SU-DHL-6 (cell line): ENCODE results near the gene C3orf18.
A peak's percentile ranks its signal among the peaks of the same experiment; 100 is the strongest.

ENCODE experiments used
- H2AFZ ChIP-seq: fragments of 200-600 bp; sonication (generic); 2 replicates; pipeline ENCODE4 v1.6.1; 2014; ENCODE audit warnings: low read depth, mild to moderate bottlenecking, moderate library complexity, mixed read lengths, antibody characterized with exemption, low read length; ENCODE audit not compliant: severe bottlenecking
- H3F3A ChIP-seq: fragments of 200-600 bp; shearing (Covaris generic); 2 replicates; pipeline ENCODE4 v1.6.0; 2016; ENCODE audit warnings: antibody characterized with exemption, mild to moderate bottlenecking; ENCODE audit not compliant: insufficient read depth
- H3K27ac ChIP-seq: fragments of 200-600 bp; sonication (generic); 2 replicates; pipeline ENCODE4 v1.5.1; 2016; ENCODE audit warnings: low read depth, mild to moderate bottlenecking, low read length, moderate library complexity, mixed read lengths
- H3K27me3 ChIP-seq: fragments of 200-600 bp; sonication (generic), shearing (Covaris generic); 2 replicates; pipeline ENCODE4 v1.6.0; 2014; ENCODE audit warnings: mild to moderate bottlenecking, low read length
- H3K36me3 ChIP-seq: fragments of 200-600 bp; sonication (generic); 2 replicates; pipeline ENCODE4 v1.6.1; 2014; ENCODE audit warnings: mild to moderate bottlenecking, low read length, mixed read lengths
- H3K4me2 ChIP-seq: fragments of 300-600, 200-600 bp; shearing (Covaris generic), sonication (generic); 2 replicates; pipeline ENCODE4 v1.6.0; 2014; ENCODE audit warnings: low read length, low read depth, mild to moderate bottlenecking; ENCODE audit not compliant: poor library complexity, severe bottlenecking
- H3K4me3 ChIP-seq: fragments of 200-600 bp; sonication (generic); 2 replicates; pipeline ENCODE4 v1.5.1; 2014; ENCODE audit warnings: antibody characterized with exemption, low read length, mild to moderate bottlenecking, mixed read lengths; ENCODE audit not compliant: insufficient read depth, poor library complexity, severe bottlenecking
- H3K79me2 ChIP-seq: fragments of 200-600 bp; sonication (generic); 2 replicates; pipeline ENCODE4 v1.6.1; 2014; ENCODE audit warnings: mild to moderate bottlenecking, low read length, moderate library complexity; ENCODE audit not compliant: insufficient read depth
- H3K9ac ChIP-seq: fragments of 200-600 bp; sonication (generic); 2 replicates; pipeline ENCODE4 v1.7.0; 2014; ENCODE audit warnings: mild to moderate bottlenecking, low read length
- H3K9me2 ChIP-seq: fragments of 200-600 bp; sonication (generic); replicated peaks from 2 replicates; pipeline ENCODE4 v1.6.1; 2014; ENCODE audit warnings: low read length; ENCODE audit not compliant: insufficient read depth
- H3K9me3 ChIP-seq: fragments of 200-600 bp; sonication (generic); 2 replicates; pipeline ENCODE4 v1.6.1; 2014; ENCODE audit warnings: low read length, mixed read lengths; ENCODE audit not compliant: insufficient read depth
- H4K20me1 ChIP-seq: fragments of 200-600 bp; sonication (generic); 2 replicates; pipeline ENCODE4 v1.6.1; 2014; ENCODE audit warnings: low read depth, mild to moderate bottlenecking, antibody characterized with exemption, low read length, moderate library complexity, mixed read lengths
- EZH2phosphoT487 ChIP-seq: fragments of 200-600 bp; sonication (generic), shearing (Covaris generic); conservative IDR thresholded peaks from 2 replicates; pipeline ENCODE4 v1.6.1; 2018; ENCODE audit warnings: mild to moderate bottlenecking, antibody characterized with exemption, low read length, moderate library complexity, mixed read lengths
- TF ChIP-seq, protein P1 (sequence below): fragments of 200-600 bp; sonication (generic); IDR thresholded peaks from one replicate; pipeline ENCODE4 v1.5.1; 2017; ENCODE audit warnings: antibody characterized with exemption, mild to moderate bottlenecking, low read length, moderate library complexity; ENCODE audit not compliant: insufficient read depth, poor library complexity, severe bottlenecking

C3orf18 gene

DNA sequence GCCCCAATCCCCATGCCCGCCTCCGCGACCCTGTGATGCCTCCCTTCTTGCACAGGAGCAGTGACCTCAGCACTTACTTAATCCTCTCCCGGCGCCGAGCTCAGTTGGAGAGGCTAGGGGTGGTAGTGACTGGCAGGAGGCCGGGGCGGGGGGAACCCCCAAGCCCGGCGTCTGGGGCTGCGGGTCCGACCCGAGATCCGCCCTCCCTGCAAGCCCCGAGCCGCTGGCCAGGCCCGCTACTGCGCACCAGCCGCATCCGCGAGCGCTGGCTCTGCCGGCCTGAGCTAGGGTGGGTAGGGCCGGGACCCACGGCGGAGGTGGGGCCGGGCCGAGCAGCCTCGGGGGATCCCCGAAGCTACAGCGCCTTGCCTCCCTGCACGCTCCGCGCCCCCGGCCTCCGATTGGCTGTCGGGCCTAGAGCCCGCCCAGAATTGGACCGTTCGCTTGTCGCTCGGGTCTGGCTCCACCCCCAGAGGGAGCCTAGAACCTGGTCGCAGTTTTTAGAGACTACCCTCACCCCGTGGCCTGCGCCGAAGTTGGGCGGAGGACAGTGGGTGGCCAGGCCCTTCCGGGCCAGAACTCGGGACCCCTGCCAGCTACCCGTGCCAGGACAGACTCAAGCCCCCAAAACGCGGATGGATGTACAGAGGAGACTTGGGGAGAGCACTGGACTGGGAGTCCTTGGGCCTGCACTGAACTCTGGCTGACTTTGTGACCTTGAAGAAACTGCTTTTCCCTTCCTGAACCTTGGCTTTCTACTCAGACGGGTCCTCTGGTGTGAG lies at the start of gene C3orf18:
TSS of gene C3orf18 (minus strand) at position 362 of the 782 bp plus-strand sequence. CDS start 2,048 bp downstream, outside the sequence.
- Histone ChIP-seq H3K27ac (no peak within 1 kb of the TSS), H3K4me2 (peak within 1 kb of the TSS; percentile 79), H4K20me1 (no peaks in the 10 kb centered on the region), H3K27me3 (no peaks in the 10 kb centered on the region), H3K9me3 (no peaks in the 10 kb centered on the region), H3F3A (peaks cover 6% of the 10 kb centered on the region; the same call in 1 of the 2 replicates), H3K9ac (peak within 1 kb of the TSS; percentile 79), H2AFZ (peak within 1 kb of the TSS; percentile 7), H3K9me2 (no peaks in the 10 kb centered on the region), H3K79me2 (no peaks in the 10 kb centered on the region), H3K36me3 (no peaks in the 10 kb centered on the region), H3K4me3 (peak within 1 kb of the TSS; percentile 97)
- TF ChIP-seq, protein P1, sequence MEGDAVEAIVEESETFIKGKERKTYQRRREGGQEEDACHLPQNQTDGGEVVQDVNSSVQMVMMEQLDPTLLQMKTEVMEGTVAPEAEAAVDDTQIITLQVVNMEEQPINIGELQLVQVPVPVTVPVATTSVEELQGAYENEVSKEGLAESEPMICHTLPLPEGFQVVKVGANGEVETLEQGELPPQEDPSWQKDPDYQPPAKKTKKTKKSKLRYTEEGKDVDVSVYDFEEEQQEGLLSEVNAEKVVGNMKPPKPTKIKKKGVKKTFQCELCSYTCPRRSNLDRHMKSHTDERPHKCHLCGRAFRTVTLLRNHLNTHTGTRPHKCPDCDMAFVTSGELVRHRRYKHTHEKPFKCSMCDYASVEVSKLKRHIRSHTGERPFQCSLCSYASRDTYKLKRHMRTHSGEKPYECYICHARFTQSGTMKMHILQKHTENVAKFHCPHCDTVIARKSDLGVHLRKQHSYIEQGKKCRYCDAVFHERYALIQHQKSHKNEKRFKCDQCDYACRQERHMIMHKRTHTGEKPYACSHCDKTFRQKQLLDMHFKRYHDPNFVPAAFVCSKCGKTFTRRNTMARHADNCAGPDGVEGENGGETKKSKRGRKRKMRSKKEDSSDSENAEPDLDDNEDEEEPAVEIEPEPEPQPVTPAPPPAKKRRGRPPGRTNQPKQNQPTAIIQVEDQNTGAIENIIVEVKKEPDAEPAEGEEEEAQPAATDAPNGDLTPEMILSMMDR: no peak
- no peak for TF ChIP-seq EZH2phosphoT487

DNA sequence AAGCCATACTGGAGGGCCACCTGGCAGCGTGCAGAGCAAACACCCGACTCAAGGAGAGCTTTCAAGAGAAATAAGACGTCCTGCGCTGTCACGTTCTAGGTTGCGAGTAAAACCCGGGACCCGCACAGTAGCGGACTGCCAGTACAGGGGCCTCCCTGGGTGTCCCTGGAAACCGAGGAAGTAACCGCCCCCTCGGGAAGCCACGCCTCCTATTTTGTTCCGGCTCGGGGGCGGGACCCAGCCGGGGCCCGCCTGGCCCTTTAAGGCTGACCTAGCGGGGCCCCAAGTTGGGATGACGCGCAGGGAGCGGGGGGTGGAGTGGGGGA lies 49.2 kb upstream of the C3orf18 start:
- H2AFZ ChIP-seq: peak overlapping the region; percentile 73
- peak overlapping the region; percentile 78 for H3K4me2 ChIP-seq
- H3K79me2 ChIP-seq: no peaks in the 10 kb centered on the region
- H4K20me1 ChIP-seq: no peaks in the 10 kb centered on the region
- no peaks in the 10 kb centered on the region for H3K9me3 ChIP-seq
- H3K9me2 ChIP-seq: no peaks in the 10 kb centered on the region
- H3F3A ChIP-seq: no peaks in the 10 kb centered on the region
- H3K27me3 ChIP-seq: no peaks in the 10 kb centered on the region
- TF ChIP-seq, protein P1: no peak
- no peak for TF ChIP-seq EZH2phosphoT487
- peak overlapping the region; percentile 38 for H3K9ac ChIP-seq
- peak overlapping the region; percentile 29; the same call in 1 of the 2 replicates for H3K27ac ChIP-seq
- peak overlapping the region; percentile 51 for H3K4me3 ChIP-seq
- no peaks in the 10 kb centered on the region for H3K36me3 ChIP-seq

DNA sequence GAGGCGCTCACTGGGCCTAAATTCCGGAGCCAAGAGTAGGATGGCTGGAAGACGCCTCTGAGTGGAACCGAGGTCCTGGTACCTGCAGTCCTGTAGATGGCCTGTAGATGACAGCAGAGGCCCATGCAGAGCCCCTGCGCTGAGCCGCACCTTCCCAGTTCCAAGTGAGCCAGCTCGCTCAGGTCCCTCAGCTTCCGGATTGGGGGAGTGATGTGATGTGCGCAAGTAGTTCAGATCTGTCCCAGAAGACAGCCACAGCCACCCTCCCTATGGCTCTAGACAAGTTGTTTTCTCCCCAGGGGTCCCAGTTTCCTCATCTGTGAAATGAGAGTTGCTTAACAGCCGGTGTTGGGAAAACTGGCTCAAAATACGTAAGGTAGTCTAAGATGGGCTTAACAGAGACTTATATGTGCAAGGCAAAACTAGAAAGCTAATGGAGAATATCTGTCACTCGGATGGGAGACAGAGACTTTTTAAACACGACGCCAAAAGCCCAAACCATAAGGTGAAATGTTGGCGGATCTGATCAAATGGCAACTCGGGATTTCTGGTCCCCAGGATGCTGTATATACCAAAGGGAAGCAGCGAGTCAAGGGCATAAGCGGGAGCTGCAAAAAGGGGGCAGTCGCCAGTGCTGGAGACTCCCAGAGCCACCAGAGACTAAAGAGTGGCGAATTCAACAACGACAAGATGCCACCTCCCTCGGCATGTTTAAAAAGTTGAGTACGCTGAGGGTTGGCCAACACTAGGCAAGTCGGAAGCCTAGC lies 48.6 kb upstream of the C3orf18 start:
- Histone ChIP-seq H3K79me2 (no peaks in the 10 kb centered on the region), H3F3A (no peaks in the 10 kb centered on the region), H3K9ac (peak overlapping the region; percentile 38), H4K20me1 (no peaks in the 10 kb centered on the region), H3K36me3 (no peaks in the 10 kb centered on the region), H3K9me3 (no peaks in the 10 kb centered on the region), H3K27me3 (no peaks in the 10 kb centered on the region), H3K4me2 (peak overlapping the region; percentile 78), H2AFZ (peak overlapping the region; percentile 73), H3K27ac (peak overlapping the region; percentile 29; the same call in 1 of the 2 replicates), H3K4me3 (peak overlapping the region; percentile 51), H3K9me2 (no peaks in the 10 kb centered on the region)
- TF ChIP-seq EZH2phosphoT487: no peak
- TF ChIP-seq, protein P1: peak; percentile 79
